IPS-18a (cell line): ENCODE results near the gene RBMS1.

Source experiments
- H3K27ac ChIP-seq: one replicate; pipeline ENCODE4 v1.5.1; 2013; ENCODE audit warnings: low read length
- H3K27me3 ChIP-seq: one replicate; pipeline ENCODE4 v1.6.1; 2013; ENCODE audit warnings: mild to moderate bottlenecking, low read length; ENCODE audit not compliant: control insufficient read depth, insufficient read depth
- H3K36me3 ChIP-seq: one replicate; pipeline ENCODE4 v1.6.1; 2013; ENCODE audit warnings: low read depth, low read length; ENCODE audit not compliant: control insufficient read depth
- H3K4me1 ChIP-seq: one replicate; pipeline ENCODE4 v1.6.1; 2013; ENCODE audit warnings: low read depth, low read length; ENCODE audit not compliant: control insufficient read depth
- H3K4me3 ChIP-seq: one replicate; pipeline ENCODE4 v1.5.1; 2013; ENCODE audit warnings: low read length
- H3K9ac ChIP-seq: one replicate; pipeline ENCODE4 v1.6.1; 2013; ENCODE audit warnings: mild to moderate bottlenecking, low read length, moderate library complexity
- H3K9me3 ChIP-seq: one replicate; pipeline ENCODE4 v1.6.1; 2013; ENCODE audit warnings: low read depth, low read length; ENCODE audit not compliant: control insufficient read depth

The RBMS1 gene

DNA sequence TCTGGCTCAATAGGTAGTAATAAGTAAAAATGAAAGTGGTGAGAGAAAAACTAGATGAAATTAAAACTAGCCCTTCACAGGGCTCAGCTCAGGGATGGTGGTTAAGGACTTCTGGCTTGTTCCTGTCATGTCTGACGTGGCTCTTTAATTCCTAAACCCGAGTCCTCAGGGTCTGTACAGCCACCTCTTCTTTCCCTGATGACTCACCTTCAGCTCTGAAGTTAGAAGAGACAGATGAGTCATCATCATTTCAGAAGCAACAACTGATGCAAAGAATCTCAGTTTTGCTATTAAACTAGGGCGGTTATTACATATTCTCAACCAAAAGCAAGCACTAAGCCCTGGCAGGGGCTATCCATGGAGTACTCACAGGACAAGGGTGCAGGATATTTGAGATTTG is 269.5 kb downstream of the RBMS1 start:
- Histone ChIP-seq H3K27me3 (no peaks in the 10 kb centered on the region), H3K36me3 (no peaks in the 10 kb centered on the region), H3K27ac (no peak overlapping the region), H3K9me3 (no peaks in the 10 kb centered on the region), H3K9ac (no peak overlapping the region), H3K4me1 (peaks cover 10% of the 10 kb centered on the region), H3K4me3 (no peak overlapping the region)

DNA sequence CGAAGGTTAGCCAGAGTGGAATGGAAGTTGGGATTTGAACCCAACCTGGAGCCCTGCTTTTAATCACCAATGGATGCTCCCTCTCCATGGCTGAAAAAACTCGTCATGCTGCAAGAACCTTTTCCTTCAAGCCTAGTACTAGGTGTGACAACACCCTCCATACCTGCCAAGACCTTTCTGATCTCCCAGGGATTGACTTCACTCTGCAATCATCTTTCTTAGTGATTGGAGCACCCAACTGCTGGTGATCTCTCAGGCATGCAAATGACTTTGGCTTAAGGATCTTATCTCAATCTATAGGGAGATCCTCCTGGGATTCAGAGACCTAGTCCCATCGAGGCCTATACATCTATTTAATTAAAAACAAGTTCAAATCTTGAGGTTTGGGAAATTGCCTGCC is 270.0 kb downstream of the RBMS1 start:
- no peak overlapping the region for H3K27ac ChIP-seq
- H3K27me3 ChIP-seq: no peaks in the 10 kb centered on the region
- no peaks in the 10 kb centered on the region for H3K9me3 ChIP-seq
- no peak overlapping the region for H3K4me3 ChIP-seq
- H3K4me1 ChIP-seq: peaks cover 10% of the 10 kb centered on the region
- H3K9ac ChIP-seq: no peak overlapping the region
- H3K36me3 ChIP-seq: no peaks in the 10 kb centered on the region

DNA sequence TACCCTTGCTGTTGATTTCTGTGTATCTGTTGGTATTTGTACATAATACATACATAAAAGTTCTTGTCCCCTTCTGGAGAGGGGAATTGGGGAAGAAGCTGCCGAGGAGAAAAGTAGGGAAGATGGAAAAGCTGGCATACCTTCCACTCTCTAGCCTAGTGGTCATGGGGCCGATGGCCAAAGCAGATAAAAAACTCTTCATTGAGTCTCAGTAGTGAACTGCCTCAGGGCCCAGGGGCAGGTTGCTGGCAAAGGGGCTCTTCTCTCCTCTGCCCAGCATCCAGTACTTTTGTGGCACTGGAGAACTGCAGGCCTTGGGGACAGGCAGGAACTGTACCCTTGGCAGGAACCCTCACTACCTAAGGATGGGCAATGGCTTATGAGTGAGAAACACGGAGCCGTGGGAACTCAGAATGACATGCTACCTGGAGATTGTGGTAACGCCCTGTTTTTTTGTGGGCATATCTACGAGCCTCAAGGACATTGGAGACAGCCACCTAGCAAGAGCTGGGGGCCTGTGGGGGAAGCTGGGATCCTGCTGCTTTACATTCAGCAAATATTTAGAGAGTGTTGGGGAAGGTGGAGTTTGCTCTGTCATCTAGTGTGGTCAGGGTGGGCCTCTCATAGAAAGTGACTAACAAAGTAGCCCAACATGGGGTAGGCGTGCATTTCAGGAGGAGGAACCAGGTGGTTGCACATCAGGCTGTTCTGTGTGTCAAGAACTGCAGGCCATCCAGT is 270.9 kb downstream of the RBMS1 start:
- H3K36me3 ChIP-seq: no peaks in the 10 kb centered on the region
- no peaks in the 10 kb centered on the region for H3K27me3 ChIP-seq
- no peak overlapping the region for H3K9ac ChIP-seq
- peaks cover 10% of the 10 kb centered on the region for H3K4me1 ChIP-seq
- H3K9me3 ChIP-seq: no peaks in the 10 kb centered on the region
- H3K27ac ChIP-seq: no peak overlapping the region
- H3K4me3 ChIP-seq: no peak overlapping the region
